BJ (cell line): Measurements from ENCODE around the gene KSR1. TPM values are rescaled to one million over a fixed set of nuclear protein-coding genes. Genes with fewer than 3 reads are reported as not detected.
A peak's percentile ranks its signal among the peaks of the same experiment; 100 is the strongest.

Experiments used
- CTCF ChIA-PET: fragments of 350-600 bp; formaldehyde crosslinking; extraction: SDS; loops from one replicate; lab custom pipeline; 2021; ENCODE audit warnings: antibody characterized with exemption, inconsistent platforms; lab: Yijun Ruan, JAX
- POLR2A ChIA-PET: fragments of 300-600 bp; sonication (Branson Sonifier 250); formaldehyde crosslinking; extraction: SDS; loops from one replicate; lab custom pipeline; 2021; ENCODE audit warnings: antibody characterized with exemption; lab: Charles Lee
- DNase-seq: peaks from one replicate; pipeline ENCODE4 v3.0.0-alpha.2; 2011; ENCODE audit warnings: low read depth
- H3K27me3 ChIP-seq: 2 replicates; pipeline ENCODE4 v1.6.0; 2011; ENCODE audit warnings: low read length; ENCODE audit not compliant: control insufficient read depth, insufficient read depth
- H3K36me3 ChIP-seq: 2 replicates; pipeline ENCODE4 v1.5.1; 2011; ENCODE audit warnings: low read length; ENCODE audit not compliant: control insufficient read depth, insufficient read depth
- H3K4me3 ChIP-seq: 2 replicates; pipeline ENCODE4 v1.5.1; 2011; ENCODE audit warnings: low read depth, mild to moderate bottlenecking, control low read depth, low read length
- polyA plus RNA-seq: library from polyadenylated mRNA; depleted of rRNA; stranded (reverse); fragments of >200 nt; gene quantifications from 2 replicates; pipeline ENCODE4 v1.2.3, GENCODE V29; 2011
- TF ChIP-seq, protein P1 (sequence below): IDR thresholded peaks from 2 replicates; pipeline ENCODE4 v1.5.1; 2011; ENCODE audit warnings: low read depth, mild to moderate bottlenecking, control low read depth, inconsistent platforms, low read length, moderate library complexity; ENCODE audit not compliant: insufficient read depth

KSR1 gene
- polyA plus RNA-seq, 1 experiment, result 6.8 TPM

DNA sequence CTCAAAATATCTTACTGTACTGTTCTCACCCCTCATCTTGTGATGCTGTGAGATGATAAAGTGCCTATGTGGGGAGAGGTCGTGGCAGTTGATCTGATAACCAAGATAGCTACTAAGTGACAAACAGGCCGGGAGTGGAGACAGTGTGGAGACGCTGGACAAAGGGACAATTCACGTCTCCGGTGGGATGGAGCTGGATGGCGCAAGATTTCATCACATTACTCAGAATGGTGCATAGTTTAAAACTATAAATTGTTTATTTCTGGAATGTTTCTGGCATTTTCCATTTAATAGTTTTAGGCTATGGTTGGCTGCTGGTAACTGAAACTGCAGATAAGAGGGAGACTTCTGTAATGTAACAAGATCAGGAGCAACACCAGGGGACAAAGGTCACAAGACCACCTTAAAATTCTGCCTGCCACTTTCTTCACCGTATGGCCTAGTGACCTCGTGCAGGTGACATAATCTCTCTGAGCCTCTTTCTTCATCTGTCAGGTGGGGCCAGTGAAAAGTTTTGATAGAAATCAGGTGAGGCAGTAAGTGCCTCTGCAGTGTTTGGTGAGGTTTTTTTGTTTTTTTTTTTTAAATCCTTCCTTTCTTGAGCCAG lies 120.3 kb downstream of the KSR1 start:
- H3K4me3 ChIP-seq, result no peak overlapping the region
- ChIA-PET CTCF (interaction anchor here (0.9 to 1.8 kb wide), 2 partner anchors 24 to 36 kb away, joined by 4 to 10 read pairs; no protein-coding TSS in a partner anchor), POLR2A (interaction anchor here (0.6 kb wide), 1 partner anchor 119 kb away, joined by 3 read pairs; no protein-coding TSS in a partner anchor)
- DNase-seq, result no peak
- no peaks in the 10 kb centered on the region for H3K27me3 ChIP-seq
- no peaks in the 10 kb centered on the region; the same call in 1 of the 2 replicates for H3K36me3 ChIP-seq
- TF ChIP-seq, protein P1, sequence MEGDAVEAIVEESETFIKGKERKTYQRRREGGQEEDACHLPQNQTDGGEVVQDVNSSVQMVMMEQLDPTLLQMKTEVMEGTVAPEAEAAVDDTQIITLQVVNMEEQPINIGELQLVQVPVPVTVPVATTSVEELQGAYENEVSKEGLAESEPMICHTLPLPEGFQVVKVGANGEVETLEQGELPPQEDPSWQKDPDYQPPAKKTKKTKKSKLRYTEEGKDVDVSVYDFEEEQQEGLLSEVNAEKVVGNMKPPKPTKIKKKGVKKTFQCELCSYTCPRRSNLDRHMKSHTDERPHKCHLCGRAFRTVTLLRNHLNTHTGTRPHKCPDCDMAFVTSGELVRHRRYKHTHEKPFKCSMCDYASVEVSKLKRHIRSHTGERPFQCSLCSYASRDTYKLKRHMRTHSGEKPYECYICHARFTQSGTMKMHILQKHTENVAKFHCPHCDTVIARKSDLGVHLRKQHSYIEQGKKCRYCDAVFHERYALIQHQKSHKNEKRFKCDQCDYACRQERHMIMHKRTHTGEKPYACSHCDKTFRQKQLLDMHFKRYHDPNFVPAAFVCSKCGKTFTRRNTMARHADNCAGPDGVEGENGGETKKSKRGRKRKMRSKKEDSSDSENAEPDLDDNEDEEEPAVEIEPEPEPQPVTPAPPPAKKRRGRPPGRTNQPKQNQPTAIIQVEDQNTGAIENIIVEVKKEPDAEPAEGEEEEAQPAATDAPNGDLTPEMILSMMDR, result no peak

DNA sequence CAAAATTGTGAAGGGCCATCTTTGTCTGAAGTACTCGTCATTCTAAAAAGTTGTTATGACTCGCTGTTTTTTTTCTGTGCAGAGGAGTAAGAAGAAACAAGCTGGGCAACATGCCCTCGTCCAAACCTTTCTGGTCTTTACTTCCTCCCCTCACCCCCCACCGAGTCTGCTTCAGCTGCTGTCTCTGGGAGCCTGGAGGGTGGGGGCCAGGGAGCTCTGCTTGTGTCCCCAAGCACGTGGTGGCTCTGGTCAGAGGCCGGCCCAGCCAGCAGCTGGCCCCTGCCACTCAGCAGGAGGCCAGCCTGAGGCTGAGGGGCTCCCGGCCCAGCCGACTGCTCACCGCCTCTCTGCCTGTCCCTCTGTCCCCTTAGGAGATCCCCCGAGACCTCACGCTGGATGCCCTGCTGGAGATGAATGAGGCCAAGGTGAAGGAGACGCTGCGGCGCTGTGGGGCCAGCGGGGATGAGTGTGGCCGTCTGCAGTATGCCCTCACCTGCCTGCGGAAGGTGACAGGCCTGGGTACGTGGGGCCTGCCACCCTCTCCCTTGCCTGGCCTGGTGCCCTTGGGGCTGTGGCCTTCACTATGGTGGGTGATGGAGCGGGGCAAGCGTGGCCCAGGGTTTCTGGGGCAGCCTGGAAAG lies 121.0 kb downstream of the KSR1 start:
- ChIA-PET CTCF (interaction anchor here (1.2 to 1.9 kb wide), 4 partner anchors 8 to 131 kb away, joined by 3 to 10 read pairs (median 4); no protein-coding TSS in a partner anchor), POLR2A (interaction anchor here (0.6 to 1.4 kb wide), 3 partner anchors 9 to 120 kb away, joined by 3 to 11 read pairs (median 5); no protein-coding TSS in a partner anchor)
- Histone ChIP-seq H3K4me3 (no peak overlapping the region), H3K36me3 (no peaks in the 10 kb centered on the region; the same call in 1 of the 2 replicates), H3K27me3 (no peaks in the 10 kb centered on the region)
- DNase-seq, result peak; percentile 26
- TF ChIP-seq, protein P1, result no peak

DNA sequence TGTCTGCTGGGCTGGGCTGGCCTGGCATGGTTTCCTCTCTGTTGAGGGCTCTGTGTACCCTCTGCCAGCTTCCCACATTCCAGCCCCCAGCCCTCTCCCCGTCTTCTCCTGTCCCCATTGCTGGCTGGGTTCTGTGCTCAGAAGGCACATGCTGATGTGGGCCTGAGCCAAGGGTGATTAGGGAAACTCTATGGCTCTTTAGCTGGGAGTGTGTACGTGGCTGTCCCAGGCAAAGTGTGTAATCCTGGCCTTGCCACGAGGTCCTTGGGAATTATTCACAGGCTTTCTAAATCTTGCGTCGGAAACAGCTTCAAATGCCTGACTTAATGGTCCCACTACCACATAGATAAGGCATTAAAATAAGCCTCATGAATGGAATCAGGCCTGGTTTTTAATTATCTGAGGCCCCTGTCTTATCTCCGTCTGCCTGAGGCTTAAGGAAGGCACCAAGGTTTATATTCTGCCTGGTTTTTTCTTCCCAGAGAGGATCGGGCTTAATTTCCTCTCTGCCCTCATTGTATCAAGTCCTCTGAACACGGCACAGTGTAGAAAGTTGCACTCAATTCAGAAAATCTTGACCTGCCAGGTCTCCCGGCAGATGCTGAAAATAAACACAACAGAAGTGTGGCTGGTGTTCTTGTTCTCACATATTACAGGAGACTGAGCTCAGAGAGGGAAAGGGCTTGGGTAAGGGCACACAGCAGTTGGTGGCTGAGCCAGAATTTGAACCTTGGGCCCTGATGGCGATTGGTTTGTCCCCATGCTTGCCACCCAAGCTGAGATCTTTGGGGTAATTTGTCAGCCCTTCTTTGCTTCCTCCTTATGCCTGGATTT lies 121.9 kb downstream of the KSR1 start:
- POLR2A ChIA-PET, result interaction anchor here (0.7 to 1.4 kb wide), 2 partner anchors 8 to 829 kb away, joined by 3 to 5 read pairs; no protein-coding TSS in a partner anchor
- TF ChIP-seq, protein P1, result no peak

DNA sequence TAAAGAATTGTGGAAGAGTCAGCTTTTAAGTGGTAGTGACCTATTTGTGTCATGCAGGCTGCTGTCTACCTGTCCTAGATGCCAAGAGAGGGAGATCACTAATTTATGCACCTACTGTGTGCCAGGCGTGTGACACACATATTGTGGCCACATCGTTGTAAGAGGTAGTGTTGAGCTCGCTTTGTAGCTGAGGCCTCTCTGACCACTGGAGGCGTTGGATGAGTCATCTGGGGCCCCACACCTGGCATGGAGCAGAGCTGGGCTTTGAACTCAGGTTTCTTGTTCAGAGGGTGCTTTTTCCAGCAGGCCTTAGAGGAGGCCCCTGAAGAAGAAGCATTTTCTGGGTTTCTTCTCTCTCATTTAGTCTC lies 122.5 kb downstream of the KSR1 start:
- POLR2A ChIA-PET, result interaction anchor here (0.7 kb wide), 1 partner anchor 828 kb away, joined by 3 read pairs; no protein-coding TSS in a partner anchor
- TF ChIP-seq, protein P1, result no peak
- H3K4me3 ChIP-seq, result no peak overlapping the region

More for the DNA sequence above, 121.9 kb downstream of the KSR1 start:
- Histone ChIP-seq H3K36me3 (no peaks in the 10 kb centered on the region; the same call in none of the 2 replicates), H3K4me3 (no peak overlapping the region), H3K27me3 (no peaks in the 10 kb centered on the region)
- CTCF ChIA-PET, result interaction anchor here (0.6 to 1.9 kb wide), 6 partner anchors 9 to 224 kb away, joined by 3 to 10 read pairs (median 4); no protein-coding TSS in a partner anchor
- no peak for DNase-seq

More for the DNA sequence above, 122.5 kb downstream of the KSR1 start:
- CTCF ChIA-PET, result interaction anchor here (0.6 to 1.9 kb wide), 5 partner anchors 9 to 225 kb away, joined by 3 to 4 read pairs (median 3); no protein-coding TSS in a partner anchor
- Histone ChIP-seq H3K36me3 (no peaks in the 10 kb centered on the region; the same call in none of the 2 replicates), H3K27me3 (no peaks in the 10 kb centered on the region)
- DNase-seq, result no peak
